Measurements from ENCODE around the gene PES1. TPM values are rescaled to one million over a fixed set of nuclear protein-coding genes. Genes with fewer than 3 reads are reported as not detected.

The PES1 gene
- polyA plus RNA-seq, 1 experiment: 109 TPM

DNA sequence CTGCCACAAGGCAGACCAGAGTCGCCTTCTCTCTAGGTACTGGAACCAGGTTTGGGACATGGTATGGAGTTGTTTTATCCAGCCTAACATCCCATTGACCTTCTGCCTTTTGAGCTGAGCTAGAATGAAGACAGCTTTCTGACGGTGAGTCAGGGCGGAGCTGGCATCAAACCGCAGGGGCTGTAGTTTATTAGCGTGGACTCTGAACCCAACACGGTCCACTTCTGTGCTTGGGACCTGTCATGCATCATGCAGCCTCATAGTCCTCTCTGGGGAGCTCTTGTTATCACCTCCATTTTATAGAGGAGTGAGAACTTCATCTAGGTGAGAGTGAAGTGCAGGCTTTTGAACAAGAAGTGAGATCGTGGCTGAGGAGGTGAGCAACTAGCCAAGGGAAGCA is 25.6 kb downstream of the PES1 start:
- no peak for DNase-seq (ENCODE audit: low read depth)
- ChIA-PET CTCF (no interaction called here), POLR2A (no interaction called here)
- H3K36me3 ChIP-seq (ENCODE audit: control insufficient read depth, insufficient read depth, low read length): no peaks in the 10 kb centered on the region
- no peak for TF ChIP-seq CTCF (IDR thresholded peaks at IDR 0.05; ENCODE audit: insufficient read depth, low read depth, low read length)
- H3K27me3 ChIP-seq (ENCODE audit: control insufficient read depth, insufficient read depth, low read length): peaks cover 10% of the 10 kb centered on the region
- H3K4me3 ChIP-seq (ENCODE audit: low read depth, low read length): no peak overlapping the region

DNA sequence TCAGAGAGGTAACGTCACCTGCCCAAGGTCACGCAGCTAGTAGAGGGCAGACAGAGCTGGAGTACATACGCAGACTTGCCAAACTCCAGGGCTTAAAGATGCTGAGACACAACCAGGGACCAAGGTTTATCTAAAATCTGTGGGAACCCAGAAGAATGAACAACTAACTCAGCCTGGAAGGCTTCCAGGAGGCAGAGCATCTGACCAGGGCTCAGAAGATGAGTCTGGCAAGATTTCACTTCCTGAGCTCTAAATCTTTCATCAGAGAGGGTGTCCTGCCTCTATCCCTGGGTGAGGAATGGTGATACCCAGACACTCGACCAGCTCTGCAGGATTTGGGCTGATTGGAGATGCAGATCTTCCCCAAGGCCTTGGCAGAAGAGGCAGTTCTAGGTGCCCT is 26.4 kb downstream of the PES1 start:
- Histone ChIP-seq H3K36me3 (ENCODE audit: control insufficient read depth, insufficient read depth, low read length) (no peaks in the 10 kb centered on the region), H3K4me3 (ENCODE audit: low read depth, low read length) (no peak overlapping the region), H3K27me3 (ENCODE audit: control insufficient read depth, insufficient read depth, low read length) (peaks cover 10% of the 10 kb centered on the region)
- no peak for TF ChIP-seq CTCF (IDR thresholded peaks at IDR 0.05; ENCODE audit: insufficient read depth, low read depth, low read length)
- ChIA-PET POLR2A (no interaction called here), CTCF (no interaction called here)
- no peak for DNase-seq (ENCODE audit: low read depth)

GRCh38 chr22:30564761-30565119 is 27.0 kb downstream of the PES1 start:
- POLR2A ChIA-PET: no interaction called here
- H3K27me3 ChIP-seq (ENCODE audit: control insufficient read depth, insufficient read depth, low read length): peaks cover 5% of the 10 kb centered on the region

GRCh38 chr22:30564045-30564760 is 27.5 kb downstream of the PES1 start:
- no peak for DNase-seq (ENCODE audit: low read depth)
- POLR2A ChIA-PET: no interaction called here
- Histone ChIP-seq H3K27me3 (ENCODE audit: control insufficient read depth, insufficient read depth, low read length) (peaks cover 2% of the 10 kb centered on the region), H3K36me3 (ENCODE audit: control insufficient read depth, insufficient read depth, low read length) (no peaks in the 10 kb centered on the region), H3K4me3 (ENCODE audit: low read depth, low read length) (no peak overlapping the region)
- CTCF ChIA-PET: no interaction called here
- TF ChIP-seq CTCF (IDR thresholded peaks at IDR 0.05; ENCODE audit: insufficient read depth, low read depth, low read length): no peak

More at GRCh38 chr22:30564761-30565119, 27.0 kb downstream of the PES1 start:
- CTCF ChIA-PET: no interaction called here
- TF ChIP-seq CTCF (IDR thresholded peaks at IDR 0.05; ENCODE audit: insufficient read depth, low read depth, low read length): no peak
- DNase-seq (ENCODE audit: low read depth): no peak
- Histone ChIP-seq H3K4me3 (ENCODE audit: low read depth, low read length) (no peak overlapping the region), H3K36me3 (ENCODE audit: control insufficient read depth, insufficient read depth, low read length) (no peaks in the 10 kb centered on the region)

DNA sequence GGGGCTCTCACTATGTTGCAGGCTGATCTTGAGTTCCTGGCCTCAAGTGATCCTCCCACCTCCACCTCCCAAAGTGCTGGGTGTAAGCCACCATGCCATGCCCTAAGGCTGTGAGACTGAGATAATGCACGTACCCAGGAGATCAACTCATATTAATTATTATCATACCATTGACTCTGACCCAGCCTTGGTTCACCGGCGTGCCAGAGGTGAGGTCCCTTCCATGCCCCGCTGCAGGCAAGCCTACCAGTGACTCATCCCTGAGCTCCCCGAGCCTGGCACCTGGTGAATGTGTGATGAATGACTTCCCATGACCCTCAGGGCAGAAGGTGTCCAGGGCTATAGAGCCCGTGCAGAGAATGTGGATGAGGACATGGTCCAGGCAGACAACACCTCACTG is 29.3 kb downstream of the PES1 start:
- POLR2A ChIA-PET: no interaction called here

More for the DNA sequence above, 29.3 kb downstream of the PES1 start:
- Histone ChIP-seq H3K36me3 (ENCODE audit: control insufficient read depth, insufficient read depth, low read length) (no peaks in the 10 kb centered on the region), H3K27me3 (ENCODE audit: control insufficient read depth, insufficient read depth, low read length) (no peaks in the 10 kb centered on the region; the same call in 1 of the 2 replicates), H3K4me3 (ENCODE audit: low read depth, low read length) (no peak overlapping the region)
- no peak for DNase-seq (ENCODE audit: low read depth)
- CTCF ChIA-PET: interaction anchor here (1.3 kb wide), 1 partner anchor 15 kb away, joined by 3 read pairs; no protein-coding TSS in a partner anchor
- TF ChIP-seq CTCF (IDR thresholded peaks at IDR 0.05; ENCODE audit: insufficient read depth, low read depth, low read length): no peak

Data from BJ (cell line).